ENCODE results near the gene INSYN2B.

The INSYN2B gene

DNA sequence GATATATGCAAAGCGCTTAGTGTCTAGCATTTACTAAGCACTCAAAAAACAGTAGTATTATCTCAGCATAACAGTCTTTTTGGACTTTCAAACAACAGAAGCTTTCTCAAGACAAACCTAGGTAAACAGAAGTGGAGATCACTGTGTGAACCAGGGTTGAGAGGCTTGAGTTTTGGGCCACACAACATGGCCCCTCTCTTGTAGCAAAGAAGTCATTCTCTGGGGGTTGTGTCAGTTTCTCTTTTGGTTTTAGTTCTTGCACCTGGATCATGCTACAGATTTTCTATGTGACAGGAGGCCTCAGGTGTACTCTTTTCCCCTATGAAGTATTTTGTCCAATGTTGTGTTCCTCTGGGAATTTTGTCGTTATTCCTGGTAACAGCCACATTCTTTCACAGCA lies 30.0 kb downstream of the INSYN2B start:
- no peak overlapping the region for H3K4me3 ChIP-seq (replicated peaks; ENCODE audit: low read depth, low read length)
- DNase-seq (ENCODE audit: extremely low read depth, low read depth): no peak
- TF ChIP-seq, protein P1, sequence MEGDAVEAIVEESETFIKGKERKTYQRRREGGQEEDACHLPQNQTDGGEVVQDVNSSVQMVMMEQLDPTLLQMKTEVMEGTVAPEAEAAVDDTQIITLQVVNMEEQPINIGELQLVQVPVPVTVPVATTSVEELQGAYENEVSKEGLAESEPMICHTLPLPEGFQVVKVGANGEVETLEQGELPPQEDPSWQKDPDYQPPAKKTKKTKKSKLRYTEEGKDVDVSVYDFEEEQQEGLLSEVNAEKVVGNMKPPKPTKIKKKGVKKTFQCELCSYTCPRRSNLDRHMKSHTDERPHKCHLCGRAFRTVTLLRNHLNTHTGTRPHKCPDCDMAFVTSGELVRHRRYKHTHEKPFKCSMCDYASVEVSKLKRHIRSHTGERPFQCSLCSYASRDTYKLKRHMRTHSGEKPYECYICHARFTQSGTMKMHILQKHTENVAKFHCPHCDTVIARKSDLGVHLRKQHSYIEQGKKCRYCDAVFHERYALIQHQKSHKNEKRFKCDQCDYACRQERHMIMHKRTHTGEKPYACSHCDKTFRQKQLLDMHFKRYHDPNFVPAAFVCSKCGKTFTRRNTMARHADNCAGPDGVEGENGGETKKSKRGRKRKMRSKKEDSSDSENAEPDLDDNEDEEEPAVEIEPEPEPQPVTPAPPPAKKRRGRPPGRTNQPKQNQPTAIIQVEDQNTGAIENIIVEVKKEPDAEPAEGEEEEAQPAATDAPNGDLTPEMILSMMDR (IDR thresholded peaks at IDR 0.05; ENCODE audit: low read depth, low read length, missing control alignments): no peak

GRCh38 chr5:169946743-169947295 lies 33.5 kb downstream of the INSYN2B start:
- TF ChIP-seq, protein P1 (IDR thresholded peaks at IDR 0.05; ENCODE audit: low read depth, low read length, missing control alignments): no peak
- no peak overlapping the region for H3K4me3 ChIP-seq (replicated peaks; ENCODE audit: low read depth, low read length)
- no peak for DNase-seq (ENCODE audit: extremely low read depth, low read depth)

DNA sequence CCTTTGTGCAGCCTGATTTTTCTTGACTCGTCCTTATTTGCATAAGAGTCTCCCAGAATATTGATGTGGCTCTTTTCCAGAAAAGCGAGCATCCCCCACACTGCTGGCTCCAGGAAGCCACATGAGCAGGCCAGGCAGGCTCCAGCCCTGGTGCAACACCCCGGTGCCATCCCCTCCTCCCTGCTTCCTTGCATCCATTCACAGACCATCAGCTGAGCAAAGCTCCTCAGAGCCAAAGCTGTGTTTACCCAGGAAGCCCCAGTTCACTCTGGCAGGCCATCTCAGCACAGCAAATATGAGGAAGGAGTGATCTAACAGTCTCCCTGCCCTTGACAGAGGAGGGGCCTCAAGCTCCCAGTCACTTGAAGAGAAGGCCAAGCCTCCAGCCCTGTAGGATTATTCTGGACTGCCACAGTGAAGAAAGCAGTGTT lies 34.4 kb downstream of the INSYN2B start:
- TF ChIP-seq, protein P1 (IDR thresholded peaks at IDR 0.05; ENCODE audit: low read depth, low read length, missing control alignments): no peak
- peak; percentile 59 for DNase-seq (ENCODE audit: extremely low read depth, low read depth)
- no peak overlapping the region for H3K4me3 ChIP-seq (replicated peaks; ENCODE audit: low read depth, low read length)

DNA sequence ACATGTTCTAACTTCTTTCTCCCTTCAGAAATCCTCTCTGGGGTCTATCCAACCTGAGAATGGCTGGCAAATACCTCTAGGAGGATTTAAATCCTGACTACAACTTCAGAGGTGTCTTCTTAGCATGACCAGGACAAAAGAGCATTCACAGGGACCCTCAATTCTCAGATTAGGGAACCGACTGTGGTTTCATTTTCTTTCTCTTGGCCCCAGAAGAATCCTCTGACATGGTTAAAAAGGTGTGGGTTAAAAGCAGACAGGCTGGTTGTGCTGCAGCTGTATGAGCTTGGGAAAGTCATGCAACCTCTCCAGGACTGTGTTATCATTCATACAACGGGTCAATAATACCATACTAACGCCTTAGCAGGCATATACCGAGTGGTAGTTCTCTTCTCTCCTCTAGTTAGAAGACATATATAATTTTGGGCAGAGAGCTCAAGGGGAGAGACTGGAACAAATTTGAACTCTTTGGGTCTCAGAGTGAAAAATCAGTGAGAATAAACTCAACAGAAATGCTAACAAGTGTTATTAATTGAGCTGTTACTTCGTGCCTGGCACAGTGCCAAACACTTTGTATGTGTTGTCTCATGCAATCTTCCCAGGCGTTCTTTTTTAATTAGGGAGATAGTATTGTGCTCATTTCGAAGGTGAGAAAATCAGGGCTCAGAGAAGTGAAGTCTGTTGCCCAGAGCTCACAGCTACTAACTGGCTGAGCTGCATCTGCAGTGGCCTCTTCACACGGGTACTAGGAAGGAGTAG lies 35.2 kb downstream of the INSYN2B start:
- TF ChIP-seq, protein P1 (IDR thresholded peaks at IDR 0.05; ENCODE audit: low read depth, low read length, missing control alignments): no peak
- H3K4me3 ChIP-seq (replicated peaks; ENCODE audit: low read depth, low read length): no peak overlapping the region
- no peak for DNase-seq (ENCODE audit: extremely low read depth, low read depth)

DNA sequence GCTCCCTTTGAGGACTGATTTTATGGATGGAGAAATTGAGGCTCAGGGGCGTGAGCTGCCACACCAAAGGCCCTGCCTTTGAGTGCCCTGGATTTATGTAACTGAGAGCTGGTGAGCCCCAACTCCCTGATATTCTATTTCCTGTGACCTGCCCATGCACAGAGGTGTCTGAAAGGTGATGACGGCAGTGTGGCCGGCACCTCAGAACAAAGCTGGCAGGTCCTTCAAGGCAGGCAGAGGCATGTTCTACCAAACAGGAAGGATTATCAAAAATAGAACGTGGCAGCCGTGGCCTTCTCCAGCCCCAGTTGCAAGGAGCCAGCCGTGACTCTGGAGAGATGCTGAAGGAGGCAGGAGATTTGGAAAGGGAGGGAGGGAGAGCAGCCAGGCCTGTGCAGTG lies 36.2 kb downstream of the INSYN2B start:
- DNase-seq (ENCODE audit: extremely low read depth, low read depth): no peak
- TF ChIP-seq, protein P1 (IDR thresholded peaks at IDR 0.05; ENCODE audit: low read depth, low read length, missing control alignments): no peak
- H3K4me3 ChIP-seq (replicated peaks; ENCODE audit: low read depth, low read length): no peak overlapping the region

GRCh38 chr5:169943026-169943425 lies 37.3 kb downstream of the INSYN2B start:
- TF ChIP-seq, protein P1 (IDR thresholded peaks at IDR 0.05; ENCODE audit: low read depth, low read length, missing control alignments): no peak

More at GRCh38 chr5:169943026-169943425, 37.3 kb downstream of the INSYN2B start:
- DNase-seq (ENCODE audit: extremely low read depth, low read depth): no peak
- no peak overlapping the region for H3K4me3 ChIP-seq (replicated peaks; ENCODE audit: low read depth, low read length)
